Kidney glomerular epithelial cell (primary cell): ENCODE results near the gene EIF5A2.

Experiments
- DNase-seq: peaks from one replicate; lab custom pipeline; 2025; lab: John Stamatoyannopoulos, UW

Gene EIF5A2

GRCh38 chr3:170852324-170852723 is 56.1 kb downstream of the EIF5A2 start:
- no peak for DNase-seq

GRCh38 chr3:170848292-170848917 is 60.0 kb downstream of the EIF5A2 start:
- peak; percentile 26 for DNase-seq

GRCh38 chr3:170844377-170844776 is 64.1 kb downstream of the EIF5A2 start:
- DNase-seq = no peak

- no peak for DNase-seq
These were observed 68.1 kb downstream of the EIF5A2 start for GRCh38 chr3:170840291-170840859.

GRCh38 chr3:170839518-170840100 is 68.8 kb downstream of the EIF5A2 start:
- no peak for DNase-seq
